Tibial artery (tissue), 4 donors: ENCODE data around the gene SPOCK3.

ENCODE experiments used
- DNase-seq, 2 donors: peaks; one replicate each; pipeline ENCODE4 v3.0.0-alpha.2; 2019
- H3K27ac ChIP-seq, 2 donors: fragments of 200-600 bp; sonication (generic) in 1 of 2; 1 replicate in 1 of 2; 2 replicates in 1 of 2; pipeline ENCODE4 v1.5.1; 2018 to 2019; ENCODE audit warnings: mild to moderate bottlenecking in 1 of 2
- H3K27me3 ChIP-seq, 2 donors: fragments of 200-600 bp; sonication (generic) in 1 of 2; one replicate each; pipeline versions ENCODE4 v1.5.1 to v1.6.0; 2016 to 2019
- H3K36me3 ChIP-seq, 3 donors: fragments of 200-600 bp; sonication (generic) in 2 of 3; one replicate each; pipeline ENCODE4 v1.5.1; 2016 to 2019; ENCODE audit warnings: mild to moderate bottlenecking in 2 of 3
- H3K4me1 ChIP-seq, 4 donors: fragments of 200-600 bp; sonication (generic) in 2 of 4; 1 replicate in 3 of 4; 2 replicates in 1 of 4; pipeline ENCODE4 v1.5.1; 2016 to 2019
- H3K4me3 ChIP-seq, 2 donors: fragments of 200-600 bp; sonication (generic) in 1 of 2; 1 replicate in 1 of 2; 2 replicates in 1 of 2; pipeline ENCODE4 v1.5.1; 2018 to 2019; ENCODE audit warnings: mild to moderate bottlenecking in 2 of 2
- H3K9me3 ChIP-seq, 3 donors: fragments of 200-600 bp; sonication (generic) in 1 of 3; one replicate each; pipeline ENCODE4 v1.5.1; 2016 to 2019
- intact Hi-C: fragments of 100-400 bp; cut with DNase I; formaldehyde crosslinking; loops from one replicate; pipeline ENCODE4 v1.15.0; 2023; ENCODE audit warnings: low total_unique reads
- TF ChIP-seq, protein P1 (sequence below), 2 experiments: fragments of 200-600 bp in 1 of 2; fragments of 450-650 bp in 1 of 2; IDR thresholded peaks; one replicate each; pipeline ENCODE4 v1.5.1; 2017 to 2019; ENCODE audit warnings: antibody characterized with exemption in 2 of 2, mild to moderate bottlenecking in 1 of 2, moderate library complexity in 1 of 2

SPOCK3 gene

GRCh38 chr4:166737430-166737829 is 496.9 kb downstream of the SPOCK3 start:
- TF ChIP-seq, protein P1, sequence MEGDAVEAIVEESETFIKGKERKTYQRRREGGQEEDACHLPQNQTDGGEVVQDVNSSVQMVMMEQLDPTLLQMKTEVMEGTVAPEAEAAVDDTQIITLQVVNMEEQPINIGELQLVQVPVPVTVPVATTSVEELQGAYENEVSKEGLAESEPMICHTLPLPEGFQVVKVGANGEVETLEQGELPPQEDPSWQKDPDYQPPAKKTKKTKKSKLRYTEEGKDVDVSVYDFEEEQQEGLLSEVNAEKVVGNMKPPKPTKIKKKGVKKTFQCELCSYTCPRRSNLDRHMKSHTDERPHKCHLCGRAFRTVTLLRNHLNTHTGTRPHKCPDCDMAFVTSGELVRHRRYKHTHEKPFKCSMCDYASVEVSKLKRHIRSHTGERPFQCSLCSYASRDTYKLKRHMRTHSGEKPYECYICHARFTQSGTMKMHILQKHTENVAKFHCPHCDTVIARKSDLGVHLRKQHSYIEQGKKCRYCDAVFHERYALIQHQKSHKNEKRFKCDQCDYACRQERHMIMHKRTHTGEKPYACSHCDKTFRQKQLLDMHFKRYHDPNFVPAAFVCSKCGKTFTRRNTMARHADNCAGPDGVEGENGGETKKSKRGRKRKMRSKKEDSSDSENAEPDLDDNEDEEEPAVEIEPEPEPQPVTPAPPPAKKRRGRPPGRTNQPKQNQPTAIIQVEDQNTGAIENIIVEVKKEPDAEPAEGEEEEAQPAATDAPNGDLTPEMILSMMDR (IDR thresholded peaks at IDR 0.05), result no peak
- intact Hi-C loops, result no loop called here

GRCh38 chr4:166735553-166735952 is 498.7 kb downstream of the SPOCK3 start:
- intact Hi-C loops, result no loop called here
- TF ChIP-seq, protein P1 (IDR thresholded peaks at IDR 0.05), result no peak
- H3K9me3 ChIP-seq, result no peaks in the 10 kb centered on the region

More at GRCh38 chr4:166737430-166737829, 496.9 kb downstream of the SPOCK3 start:
- H3K4me1 ChIP-seq, result no peaks in the 10 kb centered on the region
- DNase-seq, result no peak
- H3K9me3 ChIP-seq, result no peaks in the 10 kb centered on the region
- no peaks in the 10 kb centered on the region for H3K36me3 ChIP-seq
- no peak overlapping the region for H3K27ac ChIP-seq
- H3K27me3 ChIP-seq, result no peaks in the 10 kb centered on the region
- H3K4me3 ChIP-seq, result no peak overlapping the region

DNA sequence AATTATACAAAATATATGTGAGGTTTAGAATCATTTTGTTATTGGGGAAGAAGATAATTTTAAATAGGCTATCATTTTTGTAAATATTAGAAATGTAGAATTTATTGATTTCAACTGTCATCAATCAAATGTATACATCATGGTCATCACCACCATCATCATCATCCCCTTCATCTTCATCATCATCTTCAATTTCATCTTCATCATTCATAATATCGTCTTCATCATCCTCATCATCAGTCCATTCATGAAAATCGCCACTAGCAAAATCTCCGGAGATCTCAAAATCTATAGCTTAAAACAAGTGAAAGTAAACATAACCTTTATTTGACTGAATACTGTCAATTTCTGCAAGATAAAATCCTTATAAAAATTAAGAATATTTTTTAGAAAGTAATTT is 499.5 kb downstream of the SPOCK3 start:
- no peak for DNase-seq
- no peak overlapping the region for H3K4me3 ChIP-seq
- no peaks in the 10 kb centered on the region for H3K36me3 ChIP-seq
- no peak overlapping the region for H3K27ac ChIP-seq
- H3K9me3 ChIP-seq, result no peaks in the 10 kb centered on the region
- intact Hi-C loops, result no loop called here
- H3K27me3 ChIP-seq, result no peaks in the 10 kb centered on the region
- H3K4me1 ChIP-seq, result no peaks in the 10 kb centered on the region
- TF ChIP-seq, protein P1 (IDR thresholded peaks at IDR 0.05), result no peak

More at GRCh38 chr4:166735553-166735952, 498.7 kb downstream of the SPOCK3 start:
- Histone ChIP-seq H3K36me3 (no peaks in the 10 kb centered on the region), H3K27ac (no peak overlapping the region), H3K4me1 (no peaks in the 10 kb centered on the region), H3K4me3 (no peak overlapping the region), H3K27me3 (no peaks in the 10 kb centered on the region)
- DNase-seq, result no peak

DNA sequence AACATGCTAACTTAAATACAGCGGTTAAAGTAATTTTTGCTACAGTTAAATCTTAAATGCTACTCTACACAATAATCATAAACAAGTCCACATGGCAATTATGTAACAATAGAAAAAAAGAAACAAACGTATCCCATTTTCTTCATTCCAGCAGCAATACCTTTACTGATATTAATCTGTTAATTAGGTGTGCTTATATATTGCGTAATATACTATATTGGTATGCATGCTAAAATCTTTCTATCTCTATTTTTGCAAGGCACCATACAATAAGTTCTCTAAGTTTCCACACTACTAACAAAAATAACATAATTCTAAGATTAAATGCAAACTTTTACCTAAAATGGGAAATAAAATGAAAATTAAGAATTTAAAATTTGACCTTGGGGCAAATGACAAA is 500.6 kb downstream of the SPOCK3 start:
- H3K4me1 ChIP-seq, result no peaks in the 10 kb centered on the region
- no peak overlapping the region for H3K4me3 ChIP-seq
- H3K9me3 ChIP-seq, result no peaks in the 10 kb centered on the region
- no peaks in the 10 kb centered on the region for H3K27me3 ChIP-seq
- H3K36me3 ChIP-seq, result no peaks in the 10 kb centered on the region
- intact Hi-C loops, result no loop called here
- no peak overlapping the region for H3K27ac ChIP-seq
- no peak for DNase-seq
- TF ChIP-seq, protein P1 (IDR thresholded peaks at IDR 0.05), result no peak

GRCh38 chr4:166726832-166727231 is 507.5 kb downstream of the SPOCK3 start:
- H3K36me3 ChIP-seq, result no peaks in the 10 kb centered on the region
- intact Hi-C loops, result no loop called here
- DNase-seq, result no peak
- no peaks in the 10 kb centered on the region for H3K9me3 ChIP-seq
- H3K4me1 ChIP-seq, result no peaks in the 10 kb centered on the region
- TF ChIP-seq, protein P1 (IDR thresholded peaks at IDR 0.05), result no peak
- H3K27me3 ChIP-seq, result no peaks in the 10 kb centered on the region
- H3K27ac ChIP-seq, result no peak overlapping the region
- no peak overlapping the region for H3K4me3 ChIP-seq

GRCh38 chr4:166724369-166724768 is 509.9 kb downstream of the SPOCK3 start:
- TF ChIP-seq, protein P1 (IDR thresholded peaks at IDR 0.05), result no peak

More at GRCh38 chr4:166724369-166724768, 509.9 kb downstream of the SPOCK3 start:
- no peaks in the 10 kb centered on the region for H3K9me3 ChIP-seq
- H3K27ac ChIP-seq, result no peak overlapping the region
- H3K4me1 ChIP-seq, result no peaks in the 10 kb centered on the region
- H3K4me3 ChIP-seq, result no peak overlapping the region
- no peak for DNase-seq
- intact Hi-C loops, result no loop called here
- no peaks in the 10 kb centered on the region for H3K27me3 ChIP-seq
- H3K36me3 ChIP-seq, result no peaks in the 10 kb centered on the region
